Activated CD4-positive, alpha-beta T cell treated with anti-CD3 and anti-CD28 coated beads, Interleukin-2, Interleukin-6, amounts not matched to agents 100 ng/mL and 50 ng/mL, durations not matched to agents 16 hours and 8 hours (primary cell): ENCODE data around the gene SIAH2.
A peak's percentile ranks its signal among the peaks of the same experiment; 100 is the strongest.

ENCODE experiments used
- DNase-seq: peaks from one replicate; pipeline ENCODE4 v3.0.0-alpha.2; 2020

SIAH2 gene

GRCh38 chr3:150773616-150774192 lies 10.7 kb upstream of the SIAH2 start:
- DNase-seq: no peak

DNA sequence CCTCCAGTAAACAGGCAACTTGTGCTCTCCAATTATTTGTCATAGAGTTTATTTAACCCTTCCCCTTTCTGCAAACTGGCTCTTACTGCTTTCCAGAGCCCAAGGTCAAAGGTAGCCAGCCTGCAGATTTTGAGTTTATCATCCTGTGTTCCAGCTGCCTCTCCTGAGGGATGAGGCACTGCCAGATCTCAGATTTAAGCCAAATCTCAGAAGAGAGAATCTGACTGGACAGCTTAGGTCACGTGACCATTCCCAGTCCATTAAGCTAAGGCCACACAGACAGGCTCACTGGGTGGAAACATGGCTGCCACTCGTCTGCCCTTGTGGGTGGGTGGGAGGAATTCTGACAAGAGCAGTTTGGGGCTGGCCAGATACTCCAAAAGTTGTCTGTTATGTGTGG lies 8.6 kb upstream of the SIAH2 start:
- no peak for DNase-seq

DNA sequence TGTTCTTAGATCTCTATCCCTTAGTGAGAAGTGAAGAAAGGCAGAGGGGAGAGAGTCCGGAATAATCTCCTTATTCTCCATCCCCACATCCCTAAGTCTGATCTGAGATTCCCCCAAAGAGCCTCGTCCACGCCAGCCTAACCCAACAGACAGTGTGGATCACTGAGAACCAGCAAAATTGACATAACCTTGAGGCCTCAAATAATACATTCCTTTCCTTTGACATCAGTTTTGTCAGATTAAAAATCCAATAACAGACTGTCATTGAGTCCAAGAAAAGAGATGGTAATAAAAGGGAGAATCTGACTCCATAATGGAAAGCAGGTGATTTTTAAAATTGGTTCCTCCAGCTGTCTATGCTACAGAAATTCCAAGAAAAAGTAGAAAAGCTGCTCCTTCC lies 7.7 kb upstream of the SIAH2 start:
- no peak for DNase-seq

GRCh38 chr3:150766742-150767141 lies 3.8 kb upstream of the SIAH2 start:
- DNase-seq: no peak

- peak; percentile 75 for DNase-seq
Measured at GRCh38 chr3:150765949-150766720, 3.2 kb upstream of the SIAH2 start.

DNA sequence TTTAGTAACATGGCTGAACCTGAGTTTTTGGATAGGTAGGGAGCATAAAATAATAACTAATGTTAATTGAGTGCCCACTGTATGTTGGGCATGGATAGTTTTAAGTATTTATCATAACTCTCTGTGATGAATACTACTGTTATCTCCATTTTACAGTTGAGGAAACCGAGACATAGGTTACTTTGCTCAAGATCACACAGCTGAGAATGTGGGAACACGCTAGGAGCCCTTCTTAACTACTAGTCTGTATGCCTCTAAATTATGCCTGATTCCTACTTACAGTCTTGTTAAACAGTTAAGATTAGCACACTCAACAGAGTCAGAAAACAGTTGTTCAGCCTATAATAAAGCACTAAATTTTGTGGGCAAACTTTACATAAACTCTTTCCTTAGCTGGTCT lies 2.0 kb upstream of the SIAH2 start:
- DNase-seq: no peak

DNA sequence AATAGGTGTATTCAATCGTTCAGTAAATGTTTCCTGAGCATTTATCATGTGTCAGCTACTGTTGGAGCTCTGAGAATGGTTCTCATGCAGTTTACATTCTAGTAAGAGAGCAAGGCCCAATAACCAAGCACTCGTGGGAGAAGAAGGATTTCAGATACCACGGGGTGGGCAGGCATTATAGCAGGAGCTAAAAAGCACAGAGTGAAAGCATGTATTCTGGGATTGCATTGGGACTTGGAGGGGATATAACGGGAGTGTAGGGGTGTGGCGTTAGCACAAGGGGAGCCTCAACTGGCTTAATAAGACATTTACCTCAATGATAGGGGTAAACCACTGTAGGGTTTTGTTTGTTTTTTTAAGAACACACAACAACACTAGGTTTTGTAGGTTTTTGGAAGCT lies 1.6 kb upstream of the SIAH2 start:
- DNase-seq: no peak

DNA sequence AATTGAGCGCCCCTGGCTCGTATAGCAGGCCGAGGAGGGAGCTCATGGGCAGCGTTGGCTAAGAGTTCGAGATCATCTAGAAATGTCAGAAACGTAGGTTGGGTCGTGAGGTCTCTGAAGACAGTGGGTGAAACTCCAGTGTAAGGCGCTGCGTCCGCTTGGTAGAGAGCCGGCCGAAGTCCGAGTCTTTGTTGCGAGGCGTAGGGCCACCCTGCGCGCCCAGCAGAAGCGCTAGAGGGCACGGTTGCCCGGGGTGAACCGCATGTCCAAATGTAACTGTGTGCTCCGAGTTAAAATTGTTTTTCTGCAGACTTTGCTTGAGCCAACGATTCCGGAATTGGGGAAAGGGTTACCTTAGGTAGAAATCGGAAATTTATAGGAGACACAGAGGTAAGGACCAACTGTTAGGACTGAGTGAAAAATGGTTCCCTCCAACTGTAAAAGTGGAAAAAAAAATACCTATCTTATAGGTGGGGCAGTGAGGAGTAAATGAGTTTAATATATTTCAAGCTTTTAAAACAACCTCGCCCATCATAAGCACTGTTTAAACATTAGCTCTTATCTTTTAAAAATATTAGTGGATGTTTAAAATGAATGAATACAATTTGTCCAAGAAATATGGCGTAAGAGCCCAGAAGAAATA lies 993 bp upstream of the SIAH2 start:
- peak; percentile 61 for DNase-seq

DNA sequence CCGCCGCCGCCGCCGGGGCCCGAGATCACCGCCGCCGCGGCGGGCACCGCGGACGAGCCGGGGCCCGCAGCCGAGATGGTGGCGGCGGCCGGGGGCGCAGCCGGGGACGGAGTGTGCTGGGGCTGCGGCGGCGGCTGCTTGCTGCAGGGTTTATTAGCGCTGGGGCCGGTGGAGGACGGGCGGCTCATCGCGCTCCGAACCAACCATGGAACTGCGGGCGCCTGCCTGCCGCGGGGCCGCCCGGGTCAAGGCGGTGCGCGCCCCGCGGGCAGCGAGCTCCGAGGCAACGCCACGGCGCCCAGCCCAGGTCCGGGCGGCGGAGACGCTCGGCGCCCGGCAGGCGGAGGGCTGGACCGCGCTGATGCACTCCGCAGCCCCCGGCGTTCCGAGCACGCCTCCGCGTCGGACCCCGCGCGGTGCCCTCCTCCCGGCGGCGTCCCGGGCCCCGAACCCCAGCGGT lies 277 bp downstream of the SIAH2 start:
- no peak for DNase-seq

GRCh38 chr3:150761831-150762661 lies 923 bp downstream of the SIAH2 start:
- peak; percentile 41 for DNase-seq

DNA sequence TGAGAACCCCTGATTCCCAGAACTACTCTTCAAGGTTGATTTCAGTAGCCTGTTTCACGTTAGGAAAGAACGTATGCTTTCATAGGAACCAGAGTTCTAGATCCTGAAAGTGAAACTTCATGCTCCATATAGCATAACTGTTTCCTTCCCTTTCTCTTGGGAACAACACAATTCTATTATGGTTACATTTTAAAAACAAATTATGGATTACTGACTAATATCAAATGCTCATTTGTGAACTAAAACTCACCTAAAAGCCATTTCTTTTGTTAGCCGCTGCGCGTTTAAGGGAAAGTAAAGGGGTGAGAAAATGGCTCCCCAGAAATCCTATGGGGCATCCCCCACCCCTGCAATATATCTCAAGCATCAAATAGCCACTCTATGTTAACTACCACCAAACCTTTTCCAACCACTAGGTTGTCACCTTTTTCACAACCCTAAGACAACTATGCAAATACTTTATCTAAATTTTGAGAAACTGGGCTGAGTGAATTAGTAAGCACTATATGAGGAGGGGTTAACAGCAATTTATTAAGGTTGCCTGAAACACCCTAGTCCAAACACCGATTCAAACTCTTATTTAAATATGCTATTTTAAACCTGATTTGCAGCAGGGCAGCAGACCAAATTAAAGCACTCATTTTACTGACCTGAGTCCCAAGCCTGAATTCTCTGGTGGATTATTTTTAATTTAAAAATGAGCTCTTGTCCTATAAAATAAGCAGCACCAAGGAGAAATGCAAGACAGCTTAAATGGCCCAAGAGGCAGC lies 2.4 kb downstream of the SIAH2 start:
- DNase-seq: peak; percentile 64

DNA sequence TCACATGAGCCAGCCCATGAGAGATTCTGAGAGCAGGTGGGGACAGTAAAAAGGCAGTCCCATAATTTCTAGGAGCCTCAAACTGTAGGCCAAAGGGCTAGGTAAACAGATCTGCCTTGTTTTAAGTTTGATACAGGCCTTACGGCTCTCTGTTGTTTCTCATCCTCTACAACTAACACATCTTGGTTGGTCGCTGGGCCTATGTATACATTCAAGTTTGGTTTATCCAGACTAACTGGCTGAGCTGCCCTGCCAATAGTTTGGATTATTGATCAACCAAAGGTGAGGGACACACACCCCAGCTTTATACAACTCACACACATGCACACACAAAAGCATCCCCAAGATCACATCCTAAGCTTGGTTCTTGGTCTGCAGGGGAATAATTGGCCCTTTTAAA lies 3.0 kb downstream of the SIAH2 start:
- no peak for DNase-seq

DNA sequence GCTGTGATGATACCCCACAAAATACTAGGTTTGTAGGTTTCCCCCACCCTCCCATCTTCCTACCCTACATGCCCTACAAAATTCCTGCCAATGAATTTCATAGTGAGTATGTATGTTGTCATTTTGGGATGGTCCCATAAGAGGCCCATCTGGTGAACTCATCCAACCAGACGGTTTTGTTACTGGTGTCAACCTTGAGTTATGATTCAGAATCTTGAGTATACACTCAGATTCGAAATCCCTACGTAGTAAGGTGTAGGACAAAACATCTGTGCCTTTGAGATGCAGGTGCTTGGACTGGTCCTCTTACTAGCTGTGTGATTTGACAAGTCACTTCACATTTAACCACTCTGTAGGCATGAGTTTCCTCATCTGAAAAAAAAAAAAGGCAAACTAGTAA lies 3.6 kb downstream of the SIAH2 start:
- DNase-seq: peak; percentile 65

DNA sequence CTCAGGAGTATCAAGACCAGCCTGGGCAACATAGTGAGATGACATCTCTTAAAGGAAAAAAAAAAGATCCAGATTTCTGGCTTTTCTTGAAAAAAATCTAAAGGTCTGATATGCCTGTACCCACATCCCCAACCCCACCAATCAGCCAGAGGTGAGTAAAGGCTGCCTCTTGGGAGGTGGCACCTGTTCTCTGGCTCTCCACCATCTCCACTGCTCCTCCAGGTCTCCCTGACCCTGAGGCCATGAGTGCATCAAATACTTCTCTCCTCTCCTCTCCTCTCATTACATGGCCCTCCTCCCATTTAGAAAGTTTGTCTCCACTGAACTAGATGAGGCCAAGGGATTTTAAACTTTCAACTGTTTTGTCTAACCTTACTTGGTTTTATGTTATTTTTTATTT lies 5.2 kb downstream of the SIAH2 start:
- no peak for DNase-seq

- DNase-seq: no peak
Measured at GRCh38 chr3:150757364-150757763, 5.6 kb downstream of the SIAH2 start.

GRCh38 chr3:150756491-150757059 lies 6.4 kb downstream of the SIAH2 start:
- no peak for DNase-seq

GRCh38 chr3:150755902-150756301 lies 7.1 kb downstream of the SIAH2 start:
- no peak for DNase-seq

DNA sequence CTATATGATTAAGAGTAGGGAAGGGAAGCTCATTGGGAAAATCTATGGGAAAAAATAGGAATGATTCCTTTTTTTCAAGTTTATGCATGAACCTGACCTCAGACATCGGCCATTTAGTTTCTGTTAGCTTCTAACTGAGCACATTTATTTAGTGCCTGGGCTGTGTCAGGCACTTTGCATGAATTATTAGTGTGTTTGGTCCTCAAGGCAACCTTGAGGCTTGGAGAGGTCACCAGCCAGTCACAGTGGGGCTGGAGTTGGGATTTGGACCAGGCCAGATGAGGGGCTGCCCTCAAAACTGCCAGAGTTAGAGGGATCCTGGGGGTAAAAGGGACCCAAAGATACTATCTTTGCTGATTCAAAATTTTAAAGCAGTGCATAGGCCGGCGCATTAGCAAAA lies 8.1 kb downstream of the SIAH2 start:
- DNase-seq: no peak

DNA sequence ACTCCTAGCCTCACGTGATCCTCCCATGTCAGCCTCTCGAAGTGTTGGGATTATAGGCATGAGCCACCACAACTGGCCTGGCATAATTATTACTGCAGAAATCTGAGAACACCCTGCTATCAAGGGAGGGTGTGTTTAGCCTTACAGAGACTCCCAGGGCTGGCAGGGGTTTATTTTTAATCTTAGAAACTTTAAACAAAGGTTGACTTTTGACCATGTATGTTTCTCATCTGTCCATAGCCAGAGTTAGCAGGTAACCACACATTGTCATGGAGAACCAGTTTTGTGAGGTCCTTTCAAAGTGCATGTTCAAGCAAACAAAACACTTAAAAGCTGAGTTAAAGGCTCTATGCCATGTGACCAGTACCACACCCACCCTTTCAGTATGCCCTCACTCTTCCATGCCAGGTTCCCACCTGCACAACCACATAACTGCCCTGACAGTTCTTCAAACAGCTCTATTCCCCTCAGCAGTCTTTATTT lies 11.1 kb downstream of the SIAH2 start:
- no peak for DNase-seq

DNA sequence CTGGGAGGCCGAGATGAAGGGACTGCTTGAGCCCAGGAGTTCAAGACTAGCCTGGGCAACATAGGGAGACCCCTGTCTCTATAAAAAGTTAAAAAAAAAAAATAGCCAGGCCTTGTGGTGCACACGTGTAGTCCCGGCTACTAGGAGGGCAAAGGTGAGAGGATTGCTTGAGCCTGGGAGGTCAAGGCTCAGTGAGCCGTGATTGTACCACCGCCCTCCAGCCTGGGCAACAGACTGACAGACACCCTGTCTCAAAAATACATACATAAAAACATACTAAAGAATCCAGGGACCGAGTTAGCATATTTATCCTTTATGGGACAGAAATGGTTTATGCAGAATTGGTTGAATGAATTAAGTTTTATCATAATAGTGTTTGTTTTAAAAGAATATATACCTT lies 13.7 kb downstream of the SIAH2 start:
- DNase-seq: no peak

GRCh38 chr3:150748684-150749047 lies 14.3 kb downstream of the SIAH2 start:
- no peak for DNase-seq
